Measurements from ENCODE around the gene HOOK2. TPM values are rescaled to one million over a fixed set of nuclear protein-coding genes. Genes with fewer than 3 reads are reported as not detected.

Gene HOOK2
- total and polyA plus RNA-seq, 2 of the 13 experiments (the other 11 are each of a cell fraction or from before 2014, with no cell fraction given), result 9.2 to 12.9 TPM

- TF ChIP-seq, protein P1, sequence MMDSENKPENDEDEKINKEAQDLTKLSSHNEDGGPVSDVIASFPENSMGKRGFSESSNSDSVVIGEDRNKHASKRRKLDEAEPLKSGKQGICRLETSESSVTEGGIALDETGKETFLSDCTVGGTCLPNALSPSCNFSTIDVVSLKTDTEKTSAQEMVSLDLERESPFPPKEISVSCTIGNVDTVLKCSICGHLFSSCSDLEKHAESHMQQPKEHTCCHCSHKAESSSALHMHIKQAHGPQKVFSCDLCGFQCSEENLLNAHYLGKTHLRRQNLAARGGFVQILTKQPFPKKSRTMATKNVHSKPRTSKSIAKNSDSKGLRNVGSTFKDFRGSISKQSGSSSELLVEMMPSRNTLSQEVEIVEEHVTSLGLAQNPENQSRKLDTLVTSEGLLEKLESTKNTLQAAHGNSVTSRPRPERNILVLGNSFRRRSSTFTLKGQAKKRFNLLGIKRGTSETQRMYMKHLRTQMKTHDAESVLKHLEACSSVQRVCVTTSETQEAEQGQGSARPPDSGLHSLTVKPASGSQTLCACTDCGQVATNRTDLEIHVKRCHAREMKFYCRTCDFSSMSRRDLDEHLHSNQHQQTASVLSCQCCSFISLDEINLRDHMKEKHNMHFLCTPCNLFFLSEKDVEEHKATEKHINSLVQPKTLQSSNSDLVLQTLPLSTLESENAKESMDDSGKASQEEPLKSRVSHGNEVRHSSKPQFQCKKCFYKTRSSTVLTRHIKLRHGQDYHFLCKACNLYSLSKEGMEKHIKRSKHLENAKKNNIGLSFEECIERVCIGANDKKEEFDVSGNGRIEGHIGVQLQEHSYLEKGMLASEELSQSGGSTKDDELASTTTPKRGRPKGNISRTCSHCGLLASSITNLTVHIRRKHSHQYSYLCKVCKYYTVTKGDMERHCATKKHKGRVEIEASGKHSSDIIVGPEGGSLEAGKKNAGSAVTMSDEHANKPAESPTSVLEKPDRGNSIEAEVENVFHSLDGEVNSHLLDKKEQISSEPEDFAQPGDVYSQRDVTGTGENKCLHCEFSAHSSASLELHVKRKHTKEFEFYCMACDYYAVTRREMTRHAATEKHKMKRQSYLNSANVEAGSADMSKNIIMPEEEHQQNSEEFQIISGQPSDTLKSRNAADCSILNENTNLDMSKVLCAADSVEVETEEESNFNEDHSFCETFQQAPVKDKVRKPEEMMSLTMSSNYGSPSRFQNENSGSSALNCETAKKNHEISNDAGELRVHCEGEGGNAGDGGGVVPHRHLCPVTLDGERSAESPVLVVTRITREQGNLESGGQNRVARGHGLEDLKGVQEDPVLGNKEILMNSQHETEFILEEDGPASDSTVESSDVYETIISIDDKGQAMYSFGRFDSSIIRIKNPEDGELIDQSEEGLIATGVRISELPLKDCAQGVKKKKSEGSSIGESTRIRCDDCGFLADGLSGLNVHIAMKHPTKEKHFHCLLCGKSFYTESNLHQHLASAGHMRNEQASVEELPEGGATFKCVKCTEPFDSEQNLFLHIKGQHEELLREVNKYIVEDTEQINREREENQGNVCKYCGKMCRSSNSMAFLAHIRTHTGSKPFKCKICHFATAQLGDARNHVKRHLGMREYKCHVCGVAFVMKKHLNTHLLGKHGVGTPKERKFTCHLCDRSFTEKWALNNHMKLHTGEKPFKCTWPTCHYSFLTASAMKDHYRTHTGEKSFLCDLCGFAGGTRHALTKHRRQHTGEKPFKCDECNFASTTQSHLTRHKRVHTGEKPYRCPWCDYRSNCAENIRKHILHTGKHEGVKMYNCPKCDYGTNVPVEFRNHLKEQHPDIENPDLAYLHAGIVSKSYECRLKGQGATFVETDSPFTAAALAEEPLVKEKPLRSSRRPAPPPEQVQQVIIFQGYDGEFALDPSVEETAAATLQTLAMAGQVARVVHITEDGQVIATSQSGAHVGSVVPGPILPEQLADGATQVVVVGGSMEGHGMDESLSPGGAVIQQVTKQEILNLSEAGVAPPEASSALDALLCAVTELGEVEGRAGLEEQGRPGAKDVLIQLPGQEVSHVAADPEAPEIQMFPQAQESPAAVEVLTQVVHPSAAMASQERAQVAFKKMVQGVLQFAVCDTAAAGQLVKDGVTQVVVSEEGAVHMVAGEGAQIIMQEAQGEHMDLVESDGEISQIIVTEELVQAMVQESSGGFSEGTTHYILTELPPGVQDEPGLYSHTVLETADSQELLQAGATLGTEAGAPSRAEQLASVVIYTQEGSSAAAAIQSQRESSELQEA (CRISPR knock-in tag; IDR thresholded peaks at IDR 0.05; ENCODE audit: not compliant biosample characterization), result no peak
- TF ChIP-seq LBX2 (CRISPR knock-in tag; IDR thresholded peaks at IDR 0.05; ENCODE audit: borderline replicate concordance) (no peak), NONO (IDR thresholded peaks at IDR 0.05) (no peak), NONO (CRISPR knock-in tag; conservative IDR thresholded peaks at IDR 0.05) (peak; percentile 92), HNRNPK (IDR thresholded peaks at IDR 0.05; ENCODE audit: low read depth, low read length, poor library complexity, severe bottlenecking) (peak; percentile 46), ZNF589 (CRISPR knock-in tag; conservative IDR thresholded peaks at IDR 0.05) (peak; percentile 52; the same call in 1 of the 2 replicates), BORCS8-MEF2B (CRISPR knock-in tag; IDR thresholded peaks at IDR 0.05) (0 out of 2 replicates have a peak, but pooled peaks have one; percentile 20), FOXA1 (IDR thresholded peaks at IDR 0.05) (no peak), FOXA1 (CRISPR knock-in tag; IDR thresholded peaks at IDR 0.05) (peak; percentile 13; the same call in 1 of the 2 replicates), ZNF781 (CRISPR knock-in tag; IDR thresholded peaks at IDR 0.05; ENCODE audit: borderline replicate concordance, not compliant biosample characterization) (no peak), RCOR2 (CRISPR knock-in tag; IDR thresholded peaks at IDR 0.05) (no peak), ZNF326 (CRISPR knock-in tag; IDR thresholded peaks at IDR 0.05; ENCODE audit: borderline replicate concordance) (no peak), SMAD3 (CRISPR knock-in tag; IDR thresholded peaks at IDR 0.05) (0 out of 2 replicates have a peak, but pooled peaks have one; percentile 19), SP140L (CRISPR knock-in tag; IDR thresholded peaks at IDR 0.05; ENCODE audit: borderline replicate concordance) (no peak), ZNF749 (CRISPR knock-in tag; IDR thresholded peaks at IDR 0.05; ENCODE audit: borderline replicate concordance) (no peak), ZNF777 (CRISPR knock-in tag; IDR thresholded peaks at IDR 0.05) (peak; percentile 57), ZSCAN31 (CRISPR knock-in tag; IDR thresholded peaks at IDR 0.05; ENCODE audit: low read depth) (peak; percentile 60; the same call in 1 of the 2 replicates), PAF1 (CRISPR knock-in tag; IDR thresholded peaks at IDR 0.05) (no peak)
- TF ChIP-seq, protein P2, sequence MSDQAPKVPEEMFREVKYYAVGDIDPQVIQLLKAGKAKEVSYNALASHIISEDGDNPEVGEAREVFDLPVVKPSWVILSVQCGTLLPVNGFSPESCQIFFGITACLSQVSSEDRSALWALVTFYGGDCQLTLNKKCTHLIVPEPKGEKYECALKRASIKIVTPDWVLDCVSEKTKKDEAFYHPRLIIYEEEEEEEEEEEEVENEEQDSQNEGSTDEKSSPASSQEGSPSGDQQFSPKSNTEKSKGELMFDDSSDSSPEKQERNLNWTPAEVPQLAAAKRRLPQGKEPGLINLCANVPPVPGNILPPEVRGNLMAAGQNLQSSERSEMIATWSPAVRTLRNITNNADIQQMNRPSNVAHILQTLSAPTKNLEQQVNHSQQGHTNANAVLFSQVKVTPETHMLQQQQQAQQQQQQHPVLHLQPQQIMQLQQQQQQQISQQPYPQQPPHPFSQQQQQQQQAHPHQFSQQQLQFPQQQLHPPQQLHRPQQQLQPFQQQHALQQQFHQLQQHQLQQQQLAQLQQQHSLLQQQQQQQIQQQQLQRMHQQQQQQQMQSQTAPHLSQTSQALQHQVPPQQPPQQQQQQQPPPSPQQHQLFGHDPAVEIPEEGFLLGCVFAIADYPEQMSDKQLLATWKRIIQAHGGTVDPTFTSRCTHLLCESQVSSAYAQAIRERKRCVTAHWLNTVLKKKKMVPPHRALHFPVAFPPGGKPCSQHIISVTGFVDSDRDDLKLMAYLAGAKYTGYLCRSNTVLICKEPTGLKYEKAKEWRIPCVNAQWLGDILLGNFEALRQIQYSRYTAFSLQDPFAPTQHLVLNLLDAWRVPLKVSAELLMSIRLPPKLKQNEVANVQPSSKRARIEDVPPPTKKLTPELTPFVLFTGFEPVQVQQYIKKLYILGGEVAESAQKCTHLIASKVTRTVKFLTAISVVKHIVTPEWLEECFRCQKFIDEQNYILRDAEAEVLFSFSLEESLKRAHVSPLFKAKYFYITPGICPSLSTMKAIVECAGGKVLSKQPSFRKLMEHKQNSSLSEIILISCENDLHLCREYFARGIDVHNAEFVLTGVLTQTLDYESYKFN (CRISPR knock-in tag; conservative IDR thresholded peaks at IDR 0.05), result no peak
Observed at GRCh38 chr19:12766051-12766521, 9.3 kb downstream of the HOOK2 start (continued).

Measured in HepG2 (cell line).